Gastrocnemius medialis (tissue), 4 donors: Measurements from ENCODE around the gene COL27A1.

Experiments
- POLR2A ChIP-seq, 2 donors: fragments of 450-650 bp; IDR thresholded peaks; one replicate each; pipeline ENCODE4 v1.6.1; 2017; ENCODE audit warnings: antibody characterized with exemption in 2 of 2, mild to moderate bottlenecking in 2 of 2, moderate library complexity in 2 of 2
- TF ChIP-seq, protein P1 (sequence below), 5 experiments: fragments of 450-650 bp in 3 of 5; fragments of 200-600 bp in 2 of 5; sonication (generic) in 2 of 5; IDR thresholded peaks in 4 of 5; conservative IDR thresholded peaks in 1 of 5; 1 replicate in 4 of 5; 2 replicates in 1 of 5; pipeline ENCODE4 v1.5.1; 2016 to 2019; ENCODE audit warnings: antibody characterized with exemption in 5 of 5, mild to moderate bottlenecking in 3 of 5, moderate library complexity in 3 of 5

DNA sequence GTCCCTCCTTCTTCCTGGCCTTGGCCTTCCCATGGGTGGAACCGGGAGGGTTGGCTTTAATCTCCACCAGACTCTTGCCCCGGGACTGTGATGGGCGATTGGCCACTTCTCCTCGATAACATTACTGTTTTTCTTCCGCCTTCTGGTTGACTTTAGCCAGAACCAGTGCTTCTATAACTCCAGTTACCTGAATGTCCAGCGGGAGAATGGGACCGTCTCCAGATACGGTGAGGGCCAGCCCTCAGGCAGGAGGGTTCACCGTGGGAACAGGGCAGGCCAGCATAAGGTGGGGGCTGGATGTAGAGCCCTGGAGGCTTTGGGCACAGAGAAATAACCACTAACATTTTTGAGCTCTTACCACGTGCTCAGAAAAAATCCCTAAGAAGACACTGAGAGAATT, 175.3 kb downstream of the COL27A1 start:
- no peak for TF ChIP-seq POLR2A (IDR thresholded peaks at IDR 0.05)
- TF ChIP-seq, protein P1, sequence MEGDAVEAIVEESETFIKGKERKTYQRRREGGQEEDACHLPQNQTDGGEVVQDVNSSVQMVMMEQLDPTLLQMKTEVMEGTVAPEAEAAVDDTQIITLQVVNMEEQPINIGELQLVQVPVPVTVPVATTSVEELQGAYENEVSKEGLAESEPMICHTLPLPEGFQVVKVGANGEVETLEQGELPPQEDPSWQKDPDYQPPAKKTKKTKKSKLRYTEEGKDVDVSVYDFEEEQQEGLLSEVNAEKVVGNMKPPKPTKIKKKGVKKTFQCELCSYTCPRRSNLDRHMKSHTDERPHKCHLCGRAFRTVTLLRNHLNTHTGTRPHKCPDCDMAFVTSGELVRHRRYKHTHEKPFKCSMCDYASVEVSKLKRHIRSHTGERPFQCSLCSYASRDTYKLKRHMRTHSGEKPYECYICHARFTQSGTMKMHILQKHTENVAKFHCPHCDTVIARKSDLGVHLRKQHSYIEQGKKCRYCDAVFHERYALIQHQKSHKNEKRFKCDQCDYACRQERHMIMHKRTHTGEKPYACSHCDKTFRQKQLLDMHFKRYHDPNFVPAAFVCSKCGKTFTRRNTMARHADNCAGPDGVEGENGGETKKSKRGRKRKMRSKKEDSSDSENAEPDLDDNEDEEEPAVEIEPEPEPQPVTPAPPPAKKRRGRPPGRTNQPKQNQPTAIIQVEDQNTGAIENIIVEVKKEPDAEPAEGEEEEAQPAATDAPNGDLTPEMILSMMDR (IDR thresholded peaks at IDR 0.05 in 4 of 5, conservative IDR thresholded peaks at IDR 0.05 in 1 of 5), result no peak
